ENCODE results near the gene UBE3D. TPM values are rescaled to one million over a fixed set of nuclear protein-coding genes. Genes with fewer than 3 reads are reported as not detected.
"Not testable (repeated sequence)": the region's sequence is repeated elsewhere in the genome, so short reads cannot be mapped to it uniquely, and the experiment has no call there.

UBE3D gene
- total and polyA plus RNA-seq, 11 donors: 2.0 to 5.3 (median 2.9) TPM

GRCh38 chr6:82904257-82904656 lies 161.4 kb downstream of the UBE3D start:
- ATAC-seq: no peak
- H3K4me1 ChIP-seq: no peaks in the 10 kb centered on the region
- TF ChIP-seq POLR2A (IDR thresholded peaks at IDR 0.05) (no peak), CTCF (IDR thresholded peaks at IDR 0.05) (no peak)
- H3K27me3 ChIP-seq: no peaks in the 10 kb centered on the region
- no peaks in the 10 kb centered on the region for H3K36me3 ChIP-seq
- no peak overlapping the region for H3K27ac ChIP-seq
- H3K4me3 ChIP-seq: no peak overlapping the region
- intact Hi-C loops (cut with DNase I): loop anchor here in 1 of 10 donors (5.0 kb wide), 1 partner anchor 153 kb away; no protein-coding TSS in a partner anchor
- DNase-seq: no peak
- no peaks in the 10 kb centered on the region for H3K9me3 ChIP-seq
- WGBS, 4 donors: 72 to 77% (median 75%) methylated on average over 4 of the region's 4 CpGs

- no peaks in the 10 kb centered on the region for H3K27me3 ChIP-seq
- H3K27ac ChIP-seq: no peak overlapping the region
- intact Hi-C loops (cut with DNase I): loop anchor here in 1 of 10 donors (5.0 kb wide), 1 partner anchor 155 kb away; no protein-coding TSS in a partner anchor
- ATAC-seq (no peak), DNase-seq (no peak)
- WGBS, 4 donors: 64 to 91% (median 86%) methylated on average over 2 of the region's 2 CpGs
- no peak overlapping the region for H3K4me3 ChIP-seq
- no peaks in the 10 kb centered on the region for H3K4me1 ChIP-seq
- TF ChIP-seq POLR2A (IDR thresholded peaks at IDR 0.05) (no peak), CTCF (IDR thresholded peaks at IDR 0.05) (no peak)
- no peaks in the 10 kb centered on the region for H3K36me3 ChIP-seq
- H3K9me3 ChIP-seq: no peaks in the 10 kb centered on the region
Observed at GRCh38 chr6:82902290-82902689, 163.4 kb downstream of the UBE3D start.

- DNase-seq: no peak
- Histone ChIP-seq H3K27ac (no peak overlapping the region), H3K27me3 (no peaks in the 10 kb centered on the region), H3K36me3 (no peaks in the 10 kb centered on the region), H3K9me3 (no peaks in the 10 kb centered on the region), H3K4me1 (no peaks in the 10 kb centered on the region), H3K4me3 (no peak overlapping the region)
- TF ChIP-seq CTCF (IDR thresholded peaks at IDR 0.05) (no peak), POLR2A (IDR thresholded peaks at IDR 0.05) (no peak)
- no peak for ATAC-seq
- intact Hi-C loops (cut with DNase I): no loop called here
- 90 to 95% (median 92%) methylated on average over 6 of the region's 6 CpGs for WGBS, 4 donors
Observed at GRCh38 chr6:82894653-82895259, 170.9 kb downstream of the UBE3D start.

GRCh38 chr6:82893889-82894652 lies 171.6 kb downstream of the UBE3D start:
- H3K27me3 ChIP-seq: no peaks in the 10 kb centered on the region
- no peaks in the 10 kb centered on the region for H3K36me3 ChIP-seq
- H3K27ac ChIP-seq: no peak overlapping the region
- ATAC-seq (no peak), DNase-seq (no peak)
- no peaks in the 10 kb centered on the region for H3K9me3 ChIP-seq
- no peak overlapping the region for H3K4me3 ChIP-seq
- TF ChIP-seq POLR2A (IDR thresholded peaks at IDR 0.05) (no peak), CTCF (IDR thresholded peaks at IDR 0.05) (no peak)
- intact Hi-C loops (cut with DNase I): no loop called here
- no peaks in the 10 kb centered on the region for H3K4me1 ChIP-seq
- 67 to 79% (median 74%) methylated on average over 9 of the region's 9 CpGs for WGBS, 4 donors

GRCh38 chr6:82891503-82891902 lies 174.1 kb downstream of the UBE3D start:
- H3K4me1 ChIP-seq; H3K27ac ChIP-seq; DNase-seq; intact Hi-C loops (cut with DNase I); H3K9me3 ChIP-seq; ATAC-seq; H3K4me3 ChIP-seq; H3K27me3 ChIP-seq; H3K36me3 ChIP-seq: not testable (repeated sequence)
- WGBS, 4 donors: 86 to 88% (median 87%) methylated on average over 3 of the region's 3 CpGs

Measured in heart left ventricle (tissue), 16 donors.